A673 (cell line): ENCODE results near the gene SCYL1. TPM values are rescaled to one million over a fixed set of nuclear protein-coding genes. Genes with fewer than 3 reads are reported as not detected.

Source experiments
- Bru-seq: library from RNA; stranded (reverse); fragments of 400-500 nt; gene quantifications from one replicate; lab custom pipeline; 2021; lab: Mats Ljungman, UMichigan
- BruChase-seq, 2 experiments: library from RNA; stranded (reverse); fragments of 400-500 nt; gene quantifications; one replicate each; lab custom pipeline; 2021; lab: Mats Ljungman, UMichigan
- BruUV-seq: library from RNA; stranded (reverse); fragments of 400-500 nt; replicated peaks from 2 replicates; lab custom pipeline; 2021; lab: Mats Ljungman, UMichigan
- CTCF ChIA-PET: fragments of 300-600 bp; sonication (Branson Sonifier 250); formaldehyde crosslinking; loops from one replicate; lab custom pipeline; 2022; ENCODE audit warnings: antibody characterized with exemption; lab: Charles Lee
- POLR2A ChIA-PET: fragments of 300-600 bp; sonication (Branson Sonifier 250); formaldehyde crosslinking; loops from one replicate; lab custom pipeline; 2022; ENCODE audit warnings: antibody characterized with exemption; ENCODE audit not compliant: low non-redundant PET; lab: Charles Lee
- DNase-seq: peaks from one replicate; pipeline ENCODE4 v3.0.0-alpha.2; 2015; ENCODE audit warnings: low spot score
- H3K27ac ChIP-seq: fragments of 200-600 bp; sonication (generic); 2 replicates; pipeline ENCODE4 v1.5.1; 2016; ENCODE audit warnings: mixed run types, low read depth, mild to moderate bottlenecking, mixed read lengths, antibody characterized with exemption, low read length; ENCODE audit not compliant: poor library complexity, severe bottlenecking
- H3K27me3 ChIP-seq: fragments of 200-600 bp; sonication (generic); replicated peaks from 2 replicates; pipeline ENCODE4 v1.6.1; 2017; ENCODE audit warnings: mixed run types, low read depth, mild to moderate bottlenecking, mixed read lengths, antibody characterized with exemption, low read length; ENCODE audit not compliant: insufficient read depth, poor library complexity
- H3K36me3 ChIP-seq: fragments of 200-600 bp; sonication (generic); 2 replicates; pipeline ENCODE4 v1.6.1; 2016; ENCODE audit warnings: mixed run types, mild to moderate bottlenecking, mixed read lengths, antibody characterized with exemption, low read length; ENCODE audit not compliant: insufficient read depth, poor library complexity, severe bottlenecking
- H3K4me1 ChIP-seq: fragments of 200-600 bp; sonication (generic); 2 replicates; pipeline ENCODE4 v1.6.1; 2017; ENCODE audit warnings: mixed run types, mild to moderate bottlenecking, mixed read lengths, antibody characterized with exemption, low read length; ENCODE audit not compliant: insufficient read depth, poor library complexity, severe bottlenecking
- H3K4me3 ChIP-seq: fragments of 200-600 bp; sonication (generic); 2 replicates; pipeline ENCODE4 v1.5.1; 2016; ENCODE audit warnings: low read depth, mixed run types, mild to moderate bottlenecking, mixed read lengths, low read length; ENCODE audit not compliant: poor library complexity, severe bottlenecking
- H3K9me3 ChIP-seq: fragments of 200-600 bp; sonication (generic); 2 replicates; pipeline ENCODE4 v1.6.1; 2016; ENCODE audit warnings: mixed run types, low read depth, mild to moderate bottlenecking, mixed read lengths, antibody characterized with exemption, low read length; ENCODE audit not compliant: poor library complexity, severe bottlenecking
- EZH2 ChIP-seq: fragments of 200-600 bp; sonication (generic); IDR thresholded peaks from 2 replicates; pipeline ENCODE4 v1.6.1; 2017; ENCODE audit warnings: borderline replicate concordance, low read depth, mild to moderate bottlenecking, mixed read lengths, antibody characterized with exemption, low read length; ENCODE audit not compliant: poor library complexity, severe bottlenecking
- intact Hi-C: fragments of 100-400 bp; cut with micrococcal nuclease; formaldehyde crosslinking; loops from one replicate; pipeline ENCODE4 v1.10.0; 2022; ENCODE audit not compliant: unreplicated experiment
- long read RNA-seq: library from polyadenylated mRNA; stranded (forward); transcript quantifications from one replicate; pipeline ENCODE4 v2.0.0, GENCODE V29; 2022
- total RNA-seq: library from RNA; stranded (reverse); gene quantifications from 2 replicates; pipeline ENCODE4 v1.2.3, GENCODE V29; 2021
- TF ChIP-seq, protein P1 (sequence below): fragments of 300-800, 200-600 bp; sonication (generic); conservative IDR thresholded peaks from 2 replicates; pipeline ENCODE4 v1.5.1; 2017; ENCODE audit warnings: low read depth, mild to moderate bottlenecking, antibody characterized with exemption, low read length, moderate library complexity, mixed read lengths

SCYL1 gene
- total RNA-seq (90.6 and 95.7 TPM in 2 replicates), Bru-seq, nascent RNA (percentile 65 among the genes with signal in this experiment), BruChase-seq, experiment 1, labeled RNA remaining after a 2-hour chase (percentile 74 among the genes with signal in this experiment), BruChase-seq, experiment 2, labeled RNA remaining after a 6-hour chase (percentile 81 among the genes with signal in this experiment)
- long read RNA-seq, transcript SCYL1-201 (18 exons, 2,642 nt), result major isoform, 66 of 238 reads
- long read RNA-seq, transcript SCYL1-203 (18 exons, 2,583 nt), result minor isoform, 46 of 238 reads
- long read RNA-seq, partial matches to known transcripts, result 44 of 238 reads
- long read RNA-seq, other reads (novel, unspliced or antisense), result 76 of 238 reads

DNA sequence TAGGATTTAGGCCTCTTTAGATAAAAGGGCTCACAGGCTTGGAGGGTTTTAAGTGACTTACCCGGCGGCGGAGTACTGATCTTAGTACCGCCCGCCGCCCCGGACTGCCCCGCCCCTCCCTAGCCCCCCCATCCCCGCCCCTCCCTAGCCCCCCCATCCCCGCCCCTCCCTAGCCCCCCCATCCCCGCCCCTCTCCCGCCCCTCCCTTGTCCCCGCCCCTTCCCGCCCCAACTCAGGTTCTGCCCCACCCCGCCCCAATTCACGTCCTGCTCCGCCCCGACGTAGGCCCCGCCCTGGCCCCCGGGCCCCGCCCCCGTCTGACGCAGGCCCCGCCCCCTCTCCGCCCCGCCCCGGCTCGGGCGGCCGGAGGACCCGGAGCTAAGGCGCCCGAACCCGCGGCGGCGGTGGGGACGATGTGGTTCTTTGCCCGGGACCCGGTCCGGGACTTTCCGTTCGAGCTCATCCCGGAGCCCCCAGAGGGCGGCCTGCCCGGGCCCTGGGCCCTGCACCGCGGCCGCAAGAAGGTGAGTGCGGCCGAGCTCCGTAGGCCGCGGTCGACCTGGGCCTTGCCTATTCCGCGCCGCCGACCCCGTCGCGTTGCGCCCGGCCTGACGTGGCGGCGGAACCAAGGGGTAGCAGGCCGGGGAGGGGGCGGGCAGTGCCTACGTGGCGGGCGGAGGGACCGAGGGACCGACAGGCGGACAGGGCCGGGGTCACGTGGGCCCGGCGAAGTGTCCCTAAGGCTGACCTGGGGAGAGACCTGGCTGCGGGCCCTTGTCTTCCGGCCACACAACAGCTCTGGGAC, at the start of gene SCYL1:
Gene SCYL1, plus strand, starts transcription at position 343 of the 805 bp plus-strand sequence. Its CDS starts 71 bp downstream, at position 414.
- no TSS peak for BruUV-seq
- H3K27me3 ChIP-seq, result no peaks in the 10 kb centered on the region
- DNase-seq, result peak; percentile 81
- peaks cover 15% of the 10 kb centered on the region for H3K36me3 ChIP-seq
- peak within 1 kb of the TSS; percentile 91 for H3K27ac ChIP-seq
- H3K9me3 ChIP-seq, result no peaks in the 10 kb centered on the region
- POLR2A ChIA-PET, result interaction anchor here (0.6 to 0.7 kb wide), 2 partner anchors 9 to 48 kb away, joined by 3 read pairs; no protein-coding TSS in a partner anchor
- peak within 1 kb of the TSS; percentile 91 for H3K4me3 ChIP-seq
- CTCF ChIA-PET, result interaction anchor here (0.6 to 1.0 kb wide), 3 partner anchors 15 to 750 kb away, joined by 3 to 4 read pairs (median 4); no protein-coding TSS in a partner anchor
- intact Hi-C loops, result no loop called here
- peaks cover 14% of the 10 kb centered on the region for H3K4me1 ChIP-seq
- TF ChIP-seq EZH2, result no peak
- TF ChIP-seq, protein P1, sequence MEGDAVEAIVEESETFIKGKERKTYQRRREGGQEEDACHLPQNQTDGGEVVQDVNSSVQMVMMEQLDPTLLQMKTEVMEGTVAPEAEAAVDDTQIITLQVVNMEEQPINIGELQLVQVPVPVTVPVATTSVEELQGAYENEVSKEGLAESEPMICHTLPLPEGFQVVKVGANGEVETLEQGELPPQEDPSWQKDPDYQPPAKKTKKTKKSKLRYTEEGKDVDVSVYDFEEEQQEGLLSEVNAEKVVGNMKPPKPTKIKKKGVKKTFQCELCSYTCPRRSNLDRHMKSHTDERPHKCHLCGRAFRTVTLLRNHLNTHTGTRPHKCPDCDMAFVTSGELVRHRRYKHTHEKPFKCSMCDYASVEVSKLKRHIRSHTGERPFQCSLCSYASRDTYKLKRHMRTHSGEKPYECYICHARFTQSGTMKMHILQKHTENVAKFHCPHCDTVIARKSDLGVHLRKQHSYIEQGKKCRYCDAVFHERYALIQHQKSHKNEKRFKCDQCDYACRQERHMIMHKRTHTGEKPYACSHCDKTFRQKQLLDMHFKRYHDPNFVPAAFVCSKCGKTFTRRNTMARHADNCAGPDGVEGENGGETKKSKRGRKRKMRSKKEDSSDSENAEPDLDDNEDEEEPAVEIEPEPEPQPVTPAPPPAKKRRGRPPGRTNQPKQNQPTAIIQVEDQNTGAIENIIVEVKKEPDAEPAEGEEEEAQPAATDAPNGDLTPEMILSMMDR, result no peak

DNA sequence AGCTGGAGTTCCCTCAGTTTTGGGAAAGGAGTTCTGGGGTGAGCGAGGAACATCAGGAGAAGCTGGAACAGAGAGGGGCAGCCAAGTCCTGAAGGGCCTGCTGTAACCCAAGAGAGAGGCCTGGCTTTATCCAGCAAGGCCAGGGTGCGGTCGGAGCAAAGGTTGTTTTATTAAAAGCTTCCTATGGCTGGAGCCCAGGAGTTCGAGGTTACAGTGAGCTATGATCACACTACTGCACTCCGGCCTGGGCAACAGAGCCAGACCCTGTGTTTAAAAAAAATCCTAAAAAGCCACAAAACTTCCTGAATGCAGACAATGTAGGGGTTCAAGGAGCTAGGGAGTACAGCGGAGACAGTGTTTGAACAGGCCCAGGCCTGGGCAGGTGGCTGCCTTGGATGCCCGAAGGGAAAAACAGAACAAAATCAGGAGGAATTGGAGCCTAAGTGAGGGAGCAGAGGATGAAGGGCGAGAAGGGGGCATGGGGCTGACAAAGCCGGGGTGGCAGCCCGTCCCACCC, 48.2 kb upstream of the SCYL1 start:
- POLR2A ChIA-PET, result interaction anchor here (0.6 to 1.2 kb wide), 4 partner anchors 22 to 122 kb away, joined by 3 to 10 read pairs (median 3); partner anchors contain the start of genes MALAT1 and TIGD3
- no peak for TF ChIP-seq EZH2
- TF ChIP-seq, protein P1, result no peak
- Histone ChIP-seq H3K27me3 (no peaks in the 10 kb centered on the region), H3K4me3 (peak overlapping the region; percentile 68), H3K4me1 (peaks cover 27% of the 10 kb centered on the region), H3K9me3 (no peaks in the 10 kb centered on the region), H3K27ac (peak overlapping the region; percentile 96), H3K36me3 (no peaks in the 10 kb centered on the region)
- DNase-seq, result no peak
- TSS peak; percentile 94 for BruUV-seq
- CTCF ChIA-PET, result interaction anchor here (0.9 kb wide), 1 partner anchor 31 kb away, joined by 4 read pairs; no protein-coding TSS in a partner anchor
- intact Hi-C loops, result loop anchor here (2.0 kb wide), 1 partner anchor 54 kb away; the partner anchor contains the start of gene NEAT1
